Activated CD4-positive, alpha-beta memory T cell treated with anti-CD3 and anti-CD28 coated beads for 36 hours (primary cell): ENCODE data around the gene RNF213. TPM values are rescaled to one million over a fixed set of nuclear protein-coding genes. Genes with fewer than 3 reads are reported as not detected.
"Not testable (repeated sequence)": the region's sequence is repeated elsewhere in the genome, so short reads cannot be mapped to it uniquely, and the experiment has no call there.

Experiments
- CTCF ChIA-PET: fragments of 350-600 bp; sonication (Branson Sonifier 250); formaldehyde crosslinking; loops from one replicate; lab custom pipeline; 2021; ENCODE audit warnings: antibody characterized with exemption, inconsistent platforms; lab: Charles Lee
- POLR2A ChIA-PET: fragments of 350-600 bp; sonication (Branson Sonifier 250); formaldehyde crosslinking; loops from one replicate; lab custom pipeline; 2021; ENCODE audit warnings: antibody characterized with exemption; lab: Charles Lee
- DNase-seq: peaks from one replicate; pipeline ENCODE4 v3.0.0-alpha.2; 2020
- H3K27ac Mint-ChIP-seq: one replicate; pipeline ENCODE4 v1.8.0; 2021; ENCODE audit warnings: mixed read lengths
- H3K27me3 Mint-ChIP-seq: one replicate; pipeline ENCODE4 v1.8.0; 2021; ENCODE audit warnings: mixed read lengths
- H3K36me3 Mint-ChIP-seq: one replicate; pipeline ENCODE4 v1.8.0; 2021; ENCODE audit warnings: mixed read lengths
- H3K4me1 Mint-ChIP-seq: one replicate; pipeline ENCODE4 v1.8.0; 2021; ENCODE audit warnings: low read depth, mixed read lengths
- H3K4me3 Mint-ChIP-seq: one replicate; pipeline ENCODE4 v1.8.0; 2021; ENCODE audit warnings: mild to moderate bottlenecking, mixed read lengths
- H3K9me3 Mint-ChIP-seq: one replicate; pipeline ENCODE4 v1.8.0; 2021; ENCODE audit warnings: mixed read lengths
- intact Hi-C: fragments of 100-400 bp; cut with micrococcal nuclease; formaldehyde crosslinking; loops from one replicate; pipeline ENCODE4 v1.15.1; 2023
- total RNA-seq, 2 experiments: library from RNA; stranded (reverse); gene quantifications; one replicate each; pipeline ENCODE4 v1.2.3, GENCODE V29; 2021

Gene RNF213
- total RNA-seq, 2 experiments from 2014 or later = 421 to 440 TPM

DNA sequence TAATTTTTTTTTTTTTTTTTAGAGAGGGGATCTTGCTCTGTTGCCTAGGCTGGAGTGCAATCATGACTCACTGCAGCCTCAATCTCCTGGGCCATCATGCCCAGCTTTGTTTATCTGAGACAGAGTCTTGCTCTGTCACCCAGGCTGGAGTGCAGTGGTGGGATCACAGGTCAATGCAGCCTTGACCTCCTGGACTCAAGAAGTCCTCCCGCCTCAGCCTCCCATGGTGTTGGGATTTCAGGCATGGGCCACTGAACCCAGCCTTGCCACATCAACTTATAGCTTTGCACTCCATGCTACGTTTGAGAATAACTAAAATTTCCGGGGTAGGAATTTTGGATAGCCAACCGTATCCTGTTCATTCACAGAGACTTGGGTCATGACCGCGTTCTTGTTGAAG lies 30.6 kb downstream of the RNF213 start:
- CTCF ChIA-PET = no interaction called here
- H3K4me3 Mint-ChIP-seq = no peak overlapping the region
- peaks cover 2% of the 10 kb centered on the region for H3K4me1 Mint-ChIP-seq
- peaks cover 71% of the 10 kb centered on the region for H3K36me3 Mint-ChIP-seq
- peak overlapping the region; percentile 56 for H3K27ac Mint-ChIP-seq
- POLR2A ChIA-PET = no interaction called here
- intact Hi-C loops = loop anchor here (10.0 kb wide), 1 partner anchor 64 kb away; no protein-coding TSS in a partner anchor
- no peak for DNase-seq
- H3K27me3 Mint-ChIP-seq = no peaks in the 10 kb centered on the region
- H3K9me3 Mint-ChIP-seq = no peaks in the 10 kb centered on the region

DNA sequence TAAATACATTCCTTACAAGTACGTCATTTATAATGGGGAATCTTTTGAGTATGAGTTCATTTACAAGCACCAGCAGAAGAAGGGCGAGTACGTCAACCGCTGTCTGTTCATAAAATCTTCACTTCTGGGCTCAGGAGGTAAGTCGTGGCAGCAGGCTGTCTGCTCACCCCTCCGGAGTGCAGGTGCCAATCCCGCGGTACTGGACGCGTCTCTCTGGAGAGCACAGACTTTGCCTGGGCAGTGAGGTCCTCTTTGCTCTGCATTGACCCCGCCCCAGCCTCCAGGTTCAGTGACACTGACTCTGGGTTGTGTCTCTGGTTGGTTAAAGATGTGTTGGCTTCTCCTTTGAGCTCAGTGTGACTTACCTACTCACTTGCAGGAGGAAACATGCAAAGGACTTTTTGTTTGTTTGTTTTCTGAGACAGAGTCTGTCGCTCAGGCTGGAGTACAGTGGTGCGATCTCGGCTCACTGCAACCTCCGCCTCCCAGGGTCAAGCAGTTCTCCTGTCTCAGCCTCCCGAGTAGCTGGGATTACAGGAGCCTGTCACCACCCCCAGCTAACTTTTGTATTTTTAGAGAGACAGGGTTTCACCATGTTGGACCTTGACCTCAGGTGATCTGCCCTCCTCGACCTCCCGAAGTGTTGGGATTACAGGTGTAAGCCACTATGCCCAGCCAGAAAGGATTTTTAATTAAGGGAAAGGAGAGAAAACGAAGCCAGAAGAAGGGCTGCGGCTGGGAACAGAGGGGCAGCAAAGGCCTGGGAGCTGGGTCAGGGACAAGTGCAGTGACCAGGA lies 31.2 kb downstream of the RNF213 start:
- Mint-ChIP-seq H3K4me1 (peaks cover 2% of the 10 kb centered on the region), H3K4me3 (no peak overlapping the region), H3K27ac (peak overlapping the region; percentile 56), H3K27me3 (no peaks in the 10 kb centered on the region), H3K36me3 (peaks cover 74% of the 10 kb centered on the region), H3K9me3 (no peaks in the 10 kb centered on the region)
- CTCF ChIA-PET = no interaction called here
- POLR2A ChIA-PET = no interaction called here
- DNase-seq = no peak
- intact Hi-C loops = loop anchor here (10.0 kb wide), 1 partner anchor 63 kb away; no protein-coding TSS in a partner anchor

DNA sequence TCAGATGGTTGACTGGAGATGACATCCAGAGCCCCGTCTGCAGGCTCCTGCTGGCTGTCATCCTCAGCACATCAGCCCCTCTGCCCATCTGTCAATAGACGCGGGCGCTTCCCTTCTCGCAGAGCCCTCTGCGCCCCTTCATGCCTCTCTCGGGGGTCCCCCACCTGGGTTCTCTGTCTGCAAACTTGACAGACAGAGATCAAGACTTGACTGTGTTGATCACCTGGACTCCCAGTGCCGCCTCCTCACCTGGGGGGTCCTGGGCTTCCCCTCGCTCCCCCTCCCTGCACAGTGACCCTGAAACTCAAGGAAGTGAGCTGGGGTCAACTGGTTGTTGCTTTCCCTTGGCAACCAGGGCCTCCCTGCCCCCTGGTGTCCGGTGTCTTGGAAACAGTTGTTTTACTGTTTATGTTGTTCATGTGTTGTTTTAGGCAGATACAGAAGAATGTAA lies 31.9 kb downstream of the RNF213 start:
- H3K36me3 Mint-ChIP-seq = peaks cover 71% of the 10 kb centered on the region
- peaks cover 2% of the 10 kb centered on the region for H3K4me1 Mint-ChIP-seq
- no peak overlapping the region for H3K4me3 Mint-ChIP-seq
- DNase-seq = no peak
- ChIA-PET POLR2A (no interaction called here), CTCF (no interaction called here)
- intact Hi-C loops = loop anchor here (10.0 kb wide), 1 partner anchor 62 kb away; no protein-coding TSS in a partner anchor
- H3K27me3 Mint-ChIP-seq = no peaks in the 10 kb centered on the region
- peak overlapping the region; percentile 60 for H3K27ac Mint-ChIP-seq
- no peaks in the 10 kb centered on the region for H3K9me3 Mint-ChIP-seq

DNA sequence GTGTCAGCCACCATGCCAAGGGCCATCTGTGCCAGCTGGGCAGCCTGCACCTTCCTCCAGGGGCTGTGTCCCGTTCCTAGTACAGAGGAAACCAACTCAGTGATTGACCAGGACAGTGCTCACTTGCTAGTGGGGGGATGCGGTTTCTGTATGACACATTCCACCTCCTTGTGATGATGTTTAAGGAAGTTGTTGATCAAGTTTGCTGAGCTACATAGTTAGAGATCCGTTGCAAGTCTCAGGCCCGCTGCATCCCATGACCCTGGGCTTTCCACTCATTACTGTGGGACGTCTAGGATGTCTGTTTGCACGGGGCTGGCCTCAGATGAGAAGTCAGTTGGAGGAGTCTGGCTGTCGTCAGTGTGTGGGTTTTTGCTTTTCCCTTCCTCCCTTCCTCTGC lies 33.6 kb downstream of the RNF213 start:
- Mint-ChIP-seq H3K27me3 (no peaks in the 10 kb centered on the region), H3K27ac (peak overlapping the region; percentile 48), H3K4me1 (peaks cover 6% of the 10 kb centered on the region), H3K9me3 (no peaks in the 10 kb centered on the region), H3K4me3 (no peak overlapping the region), H3K36me3 (peaks cover 75% of the 10 kb centered on the region)
- DNase-seq = no peak
- POLR2A ChIA-PET = no interaction called here
- CTCF ChIA-PET = no interaction called here
- intact Hi-C loops = loop anchor here (10.0 kb wide), 1 partner anchor 61 kb away; no protein-coding TSS in a partner anchor

DNA sequence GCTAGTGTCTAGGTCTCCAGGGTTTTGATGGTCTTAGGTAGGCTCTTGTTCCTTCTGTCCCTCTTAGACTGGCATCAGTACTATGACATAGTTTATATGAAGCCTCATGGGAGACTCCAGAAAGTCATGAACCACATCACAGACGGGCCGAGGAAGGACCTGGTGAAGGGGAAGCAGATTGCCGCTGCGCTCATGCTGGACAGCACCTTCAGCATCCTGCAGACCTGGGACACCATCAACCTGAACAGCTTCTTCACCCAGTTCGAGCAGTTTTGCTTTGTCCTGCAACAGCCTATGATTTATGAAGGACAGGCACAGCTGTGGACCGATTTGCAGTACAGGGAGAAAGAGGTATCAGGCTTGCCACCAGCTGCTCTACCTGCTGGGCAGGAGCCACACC lies 34.0 kb downstream of the RNF213 start:
- no peaks in the 10 kb centered on the region for H3K9me3 Mint-ChIP-seq
- no peak for DNase-seq
- H3K27me3 Mint-ChIP-seq = no peaks in the 10 kb centered on the region
- peaks cover 7% of the 10 kb centered on the region for H3K4me1 Mint-ChIP-seq
- ChIA-PET POLR2A (interaction anchor here (1.3 kb wide), 1 partner anchor 14 kb away, joined by 5 read pairs; no protein-coding TSS in a partner anchor), CTCF (interaction anchor here (1.6 kb wide), 1 partner anchor 99 kb away, joined by 4 read pairs; no protein-coding TSS in a partner anchor)
- no peak overlapping the region for H3K4me3 Mint-ChIP-seq
- H3K36me3 Mint-ChIP-seq = peaks cover 75% of the 10 kb centered on the region
- peak overlapping the region; percentile 48 for H3K27ac Mint-ChIP-seq
- intact Hi-C loops = loop anchor here (10.0 kb wide), 1 partner anchor 60 kb away; no protein-coding TSS in a partner anchor

DNA sequence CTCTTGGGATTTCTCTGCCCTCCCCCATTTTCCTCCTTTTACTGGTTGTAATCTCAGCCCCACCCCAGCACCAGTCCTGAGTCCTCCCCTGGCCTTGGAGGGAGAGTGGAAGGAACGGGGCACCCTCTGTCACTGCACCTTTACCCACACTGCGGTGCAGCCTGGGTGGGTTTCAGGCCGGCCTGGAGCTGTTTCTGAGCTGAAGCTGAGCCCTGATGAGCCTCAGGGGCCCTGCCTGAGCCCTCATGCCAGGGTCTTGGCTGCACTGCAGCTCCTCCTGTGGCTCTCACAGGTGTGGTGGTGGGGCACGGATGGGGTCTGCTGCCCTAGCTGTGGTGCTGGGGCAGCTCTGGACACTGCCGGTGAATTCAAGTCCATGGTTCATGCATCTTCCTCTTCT lies 34.5 kb downstream of the RNF213 start:
- Mint-ChIP-seq H3K4me1 (peaks cover 7% of the 10 kb centered on the region), H3K36me3 (peaks cover 77% of the 10 kb centered on the region), H3K4me3 (no peak overlapping the region), H3K27me3 (no peaks in the 10 kb centered on the region), H3K27ac (peak overlapping the region; percentile 13), H3K9me3 (no peaks in the 10 kb centered on the region)
- POLR2A ChIA-PET = interaction anchor here (0.8 to 1.3 kb wide), 2 partner anchors 14 to 23 kb away, joined by 3 to 5 read pairs; no protein-coding TSS in a partner anchor
- no peak for DNase-seq
- CTCF ChIA-PET = interaction anchor here (1.6 kb wide), 1 partner anchor 100 kb away, joined by 4 read pairs; no protein-coding TSS in a partner anchor
- intact Hi-C loops = loop anchor here (10.0 kb wide), 1 partner anchor 60 kb away; no protein-coding TSS in a partner anchor

DNA sequence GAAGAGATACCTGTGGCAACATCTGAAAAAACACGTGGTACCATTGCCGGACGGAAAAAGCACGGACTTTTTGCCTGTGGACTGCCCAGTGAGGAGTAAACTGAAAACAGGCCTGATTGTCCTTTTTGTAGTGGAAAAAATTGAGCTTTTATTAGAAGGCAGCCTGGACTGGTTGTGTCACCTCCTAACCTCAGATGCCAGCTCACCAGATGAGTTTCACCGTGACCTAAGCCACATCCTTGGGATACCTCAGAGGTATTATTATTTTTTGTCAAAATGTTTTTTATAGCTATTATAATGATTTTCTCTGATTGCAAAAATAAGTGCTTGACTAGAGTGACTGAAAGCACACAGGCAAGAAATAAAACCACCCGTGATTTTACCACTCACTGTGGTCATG lies 34.9 kb downstream of the RNF213 start:
- no peaks in the 10 kb centered on the region for H3K27me3 Mint-ChIP-seq
- CTCF ChIA-PET = interaction anchor here (1.6 kb wide), 1 partner anchor 100 kb away, joined by 4 read pairs; no protein-coding TSS in a partner anchor
- H3K36me3 Mint-ChIP-seq = peaks cover 77% of the 10 kb centered on the region
- H3K9me3 Mint-ChIP-seq = no peaks in the 10 kb centered on the region
- POLR2A ChIA-PET = interaction anchor here (0.8 to 1.3 kb wide), 2 partner anchors 13 to 22 kb away, joined by 3 to 5 read pairs; no protein-coding TSS in a partner anchor
- no peak overlapping the region for H3K27ac Mint-ChIP-seq
- DNase-seq = no peak
- no peak overlapping the region for H3K4me3 Mint-ChIP-seq
- peaks cover 7% of the 10 kb centered on the region for H3K4me1 Mint-ChIP-seq
- intact Hi-C loops = loop anchor here (10.0 kb wide), 1 partner anchor 59 kb away; no protein-coding TSS in a partner anchor

DNA sequence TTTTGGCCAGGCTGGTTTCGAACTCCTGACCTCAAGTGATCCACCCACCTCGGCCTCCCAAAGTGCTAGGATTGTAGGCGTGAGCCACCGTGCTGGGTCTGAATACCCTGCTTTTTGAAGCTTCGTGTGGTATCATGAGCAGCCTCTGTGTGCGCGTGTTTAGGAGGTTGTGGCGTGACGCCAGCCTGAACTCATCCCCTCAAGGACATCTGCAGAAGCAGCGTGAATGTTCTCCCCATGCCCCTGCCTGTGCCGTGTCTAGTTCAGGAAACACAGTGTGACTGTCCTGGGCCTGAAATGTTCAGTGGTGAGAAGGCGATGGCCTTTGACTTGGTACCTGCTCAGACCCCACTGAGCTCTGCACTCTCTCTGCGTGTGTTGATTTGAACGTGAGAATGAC lies 35.6 kb downstream of the RNF213 start:
- peaks cover 83% of the 10 kb centered on the region for H3K36me3 Mint-ChIP-seq
- intact Hi-C loops = loop anchor here (10.0 kb wide), 1 partner anchor 59 kb away; no protein-coding TSS in a partner anchor
- no peaks in the 10 kb centered on the region for H3K27me3 Mint-ChIP-seq
- no peak overlapping the region for H3K4me3 Mint-ChIP-seq
- no peaks in the 10 kb centered on the region for H3K9me3 Mint-ChIP-seq
- POLR2A ChIA-PET = interaction anchor here (0.6 to 1.3 kb wide), 2 partner anchors 13 to 34 kb away, joined by 3 to 5 read pairs; no protein-coding TSS in a partner anchor
- CTCF ChIA-PET = interaction anchor here (1.6 kb wide), 1 partner anchor 101 kb away, joined by 4 read pairs; no protein-coding TSS in a partner anchor
- H3K4me1 Mint-ChIP-seq = peaks cover 7% of the 10 kb centered on the region
- no peak overlapping the region for H3K27ac Mint-ChIP-seq
- DNase-seq = no peak

DNA sequence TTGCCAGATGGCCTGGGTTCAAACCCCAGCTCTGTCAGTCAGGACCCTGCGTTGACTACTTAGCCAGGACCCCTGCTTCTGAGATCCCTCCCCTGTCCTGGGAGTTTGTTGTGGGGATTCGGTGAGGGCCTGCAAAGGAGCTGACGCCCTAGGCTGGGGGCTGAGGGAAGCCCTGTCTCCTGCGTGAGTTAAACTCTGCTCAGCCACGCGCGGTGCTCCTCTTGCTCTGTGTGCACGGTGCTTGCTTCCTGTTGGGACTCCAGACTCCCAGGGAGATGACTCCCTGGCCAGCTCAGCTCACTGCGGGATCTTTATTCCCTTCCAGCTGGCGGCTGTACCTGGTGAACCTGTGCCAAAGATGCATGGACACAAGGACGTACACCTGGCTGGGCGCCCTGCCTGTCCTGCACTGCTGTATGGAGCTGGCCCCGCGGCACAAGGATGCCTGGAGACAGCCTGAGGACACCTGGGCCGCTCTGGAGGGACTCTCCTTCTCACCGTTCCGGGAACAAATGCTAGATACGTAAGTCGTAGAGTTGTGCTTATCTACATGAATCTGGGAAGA lies 37.4 kb downstream of the RNF213 start:
- Mint-ChIP-seq H3K36me3 (peaks cover 86% of the 10 kb centered on the region), H3K27me3 (no peaks in the 10 kb centered on the region), H3K27ac (no peak overlapping the region), H3K9me3 (peaks cover 3% of the 10 kb centered on the region), H3K4me3 (no peak overlapping the region), H3K4me1 (peaks cover 11% of the 10 kb centered on the region)
- CTCF ChIA-PET = interaction anchor here (1.5 kb wide), 1 partner anchor 103 kb away, joined by 4 read pairs; no protein-coding TSS in a partner anchor
- intact Hi-C loops = loop anchor here (10.0 kb wide), 1 partner anchor 57 kb away; no protein-coding TSS in a partner anchor
- POLR2A ChIA-PET = no interaction called here
- DNase-seq = no peak

DNA sequence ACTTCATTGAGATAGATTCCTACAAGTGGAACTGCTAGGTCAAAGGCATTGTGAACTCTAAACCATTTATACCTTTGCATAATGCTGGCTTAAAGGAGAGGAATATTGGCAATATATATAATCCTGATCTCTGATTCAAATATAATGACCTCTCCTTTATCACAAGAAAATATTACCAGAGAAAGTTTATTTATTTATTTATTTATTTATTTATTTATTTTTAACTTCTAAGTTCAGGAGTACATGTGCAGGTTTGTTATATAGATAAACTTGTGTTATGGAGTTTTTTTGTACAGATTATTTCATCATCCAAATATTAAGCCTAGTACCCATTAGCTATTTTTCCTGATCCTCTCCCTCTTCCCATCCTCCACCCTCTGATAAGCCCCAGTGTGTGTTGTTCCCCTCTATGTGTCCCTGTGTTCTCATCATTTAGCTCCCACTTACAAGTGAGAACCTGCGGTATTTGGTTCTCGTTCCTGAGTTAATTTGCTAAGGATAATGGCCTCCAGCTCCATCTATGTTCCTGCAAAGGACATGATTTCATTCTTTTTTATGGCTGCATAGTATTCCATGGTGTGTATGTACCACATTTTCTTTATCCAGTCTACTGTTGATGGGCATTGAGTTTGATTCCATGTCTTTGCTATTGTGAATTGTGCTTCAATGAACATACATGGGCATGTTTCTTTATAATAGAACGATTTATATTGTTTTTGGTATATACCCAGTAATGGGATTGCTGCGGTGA lies 38.9 kb downstream of the RNF213 start:
- intact Hi-C loops = loop anchor here (10.0 kb wide), 1 partner anchor 55 kb away; no protein-coding TSS in a partner anchor
- Mint-ChIP-seq H3K4me1 (peaks cover 11% of the 10 kb centered on the region), H3K27ac (peak overlapping the region; percentile 8), H3K36me3 (peaks cover 84% of the 10 kb centered on the region)
- POLR2A ChIA-PET, DNase-seq, H3K9me3 Mint-ChIP-seq, H3K27me3 Mint-ChIP-seq, CTCF ChIA-PET, H3K4me3 Mint-ChIP-seq: not testable (repeated sequence)

DNA sequence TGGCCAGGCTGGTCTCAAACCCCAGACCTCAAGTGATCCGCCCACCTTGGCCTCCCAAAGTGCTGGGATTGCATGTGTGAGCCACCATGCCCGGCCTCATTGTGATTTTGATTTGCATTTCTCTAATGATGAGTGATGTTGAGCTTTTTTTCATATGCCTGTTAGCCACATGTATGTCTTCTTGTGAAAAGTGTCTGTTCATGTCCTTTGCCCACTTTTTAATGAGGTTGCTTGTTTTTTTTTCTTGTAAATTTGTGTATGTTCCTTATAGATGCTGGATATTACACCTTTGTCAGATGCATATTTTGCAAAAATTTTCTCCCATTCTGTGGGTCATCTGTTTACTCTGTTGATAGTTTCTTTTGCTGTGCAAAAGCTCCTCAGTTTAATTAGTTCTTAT lies 40.1 kb downstream of the RNF213 start:
- intact Hi-C loops = not testable (repeated sequence)

More for the DNA sequence above, 40.1 kb downstream of the RNF213 start:
- CTCF ChIA-PET, DNase-seq, H3K9me3 Mint-ChIP-seq, H3K4me3 Mint-ChIP-seq, H3K27me3 Mint-ChIP-seq: not testable (repeated sequence)
- POLR2A ChIA-PET = interaction anchor here (1.0 kb wide), 1 partner anchor 27 kb away, joined by 3 read pairs; no protein-coding TSS in a partner anchor
- peaks cover 80% of the 10 kb centered on the region for H3K36me3 Mint-ChIP-seq
- peak overlapping the region; percentile 47 for H3K27ac Mint-ChIP-seq
- H3K4me1 Mint-ChIP-seq = peaks cover 11% of the 10 kb centered on the region
